Heart left ventricle (tissue), 16 donors: Measurements from ENCODE around the gene CLCNKA. TPM values are rescaled to one million over a fixed set of nuclear protein-coding genes. Genes with fewer than 3 reads are reported as not detected.
"Not testable (repeated sequence)": the region's sequence is repeated elsewhere in the genome, so short reads cannot be mapped to it uniquely, and the experiment has no call there.

Experiments
- ATAC-seq, 4 donors: fragments of 200-7000 bp; cut with Tn5 transposase; one replicate each; pipeline ENCODE4 v1.9.1; 2020 to 2022; ENCODE audit warnings: moderate library complexity in 4 of 4, mild to moderate bottlenecking in 3 of 4, moderate number of reproducible peaks in 1 of 4
- DNase-seq, 5 donors: peaks; one replicate each; pipeline ENCODE4 v3.0.0-alpha.2; 2020
- H3K27ac ChIP-seq, 12 donors: fragments of 200-600 bp; sonication (generic) in 4 of 12; one replicate each; pipeline versions ENCODE4 v1.5.0 to v1.8.0; 2016 to 2022; ENCODE audit warnings: mild to moderate bottlenecking in 2 of 12
- H3K27me3 ChIP-seq, 9 donors: fragments of 200-600 bp; sonication (generic) in 2 of 9; one replicate each; pipeline versions ENCODE4 v1.5.1 to v1.8.0; 2016 to 2022; ENCODE audit warnings: mild to moderate bottlenecking in 3 of 9
- H3K36me3 ChIP-seq, 9 donors: fragments of 200-600 bp; sonication (generic) in 2 of 9; one replicate each; pipeline versions ENCODE4 v1.5.0 to v1.8.0; 2018 to 2022; ENCODE audit warnings: mild to moderate bottlenecking in 2 of 9
- H3K4me1 ChIP-seq, 12 donors: fragments of 200-600 bp; sonication (generic) in 4 of 12; one replicate each; pipeline versions ENCODE4 v1.5.0 to v1.8.0; 2016 to 2022; ENCODE audit warnings: mild to moderate bottlenecking in 3 of 12
- H3K4me3 ChIP-seq, 12 donors: fragments of 200-600 bp; sonication (generic) in 4 of 12; one replicate each; pipeline versions ENCODE4 v1.5.0 to v1.8.0; 2017 to 2022; ENCODE audit warnings: mild to moderate bottlenecking in 9 of 12, moderate library complexity in 4 of 12
- H3K9me3 ChIP-seq, 12 donors: fragments of 200-600 bp; sonication (generic) in 4 of 12; one replicate each; pipeline versions ENCODE4 v1.5.0 to v1.8.0; 2016 to 2022; ENCODE audit warnings: mild to moderate bottlenecking in 1 of 12
- CTCF ChIP-seq, 12 donors: fragments of 200-600 bp; sonication (generic) in 4 of 12; IDR thresholded peaks; one replicate each; pipeline versions ENCODE4 v1.5.0 to v1.8.0; 2018 to 2022; ENCODE audit warnings: antibody characterized with exemption in 12 of 12, mild to moderate bottlenecking in 5 of 12
- POLR2A ChIP-seq, 2 donors: fragments of 450-650 bp; IDR thresholded peaks; one replicate each; pipeline ENCODE4 v1.6.1; 2017; ENCODE audit warnings: antibody characterized with exemption in 2 of 2, mild to moderate bottlenecking in 2 of 2, moderate library complexity in 2 of 2
- WGBS, 4 donors: extraction: QIAGEN DNeasy Blood & Tissue Kit in 2 of 4; methylation state at CpG; one replicate each; pipeline versions ENCODE4 v1.1.5 to v1.1.7; 2013 to 2018; 5-methylcytosine and 5-hydroxymethylcytosine counted together
- intact Hi-C, 10 donors: fragments of 100-400 bp; cut with DNase I; formaldehyde crosslinking; loops; one replicate each; pipeline versions ENCODE4 v1.11.1 to v1.14.2; 2022
- polyA plus RNA-seq, 2 donors: library from polyadenylated mRNA; stranded (reverse); fragments of 200-250 nt; gene quantifications; one replicate each; pipeline ENCODE4 v1.2.3, GENCODE V29; 2013
- total RNA-seq, 9 donors: library from RNA; depleted of rRNA in 2 of 9; stranded (reverse); fragments of >200 nt in 2 of 9; fragmentation: NEBNext Ultra II Directional in 3 of 9; extraction: Animal tissue kit (Norgen Biotek cat#: 25700) in 3 of 9; gene quantifications; one replicate each; pipeline versions ENCODE4 v1.1.0 to v1.2.4, GENCODE V29; 2016 to 2023
- donor health status: ischemic (EF 13 %, LVEDD 7.1; RV severe dilation, severe dysfunction).
- donor health status: healthy with polysubstance abuse.
- donor health status: DM: no; HTN: yes; CAD: no.
- donor health status: DM: no; HTN: no; CAD: no.
- donor health status: ischemic (EF 25% LVEDD 6.9; RV normal size, moderate dysfunction).
- donor health status: ischemic (EF 25% LVEDD 5.7; RV mildly dilated, moderate dysfunction).
- donor health status: healthy.
- donor health status: DM: yes; HTN: yes; CAD: no.
- donor health status: ischemic (EF 35%, LVEDD 5.7; RV mildly dilated, moderate dysfunction).
- donor health status: nonischemic (EF 11% LVEDD 7.7; RV severe dilation, severe dysfunction).
- donor health status: DM: yes; HTN: yes; CAD: no.
- donor health status: PGD.
- donor health status: ischemic (EF 29% LVEDD 5.4; RV normal size, mild dysfunction).
- donor health status: nonischemic (EF 23%, LVEDD 6.1; RV moderate dilation, normal function).

CLCNKA gene
- total and polyA plus RNA-seq, 11 donors, result 0.25 to 1.1 (median 0.53) TPM; not detected in 2

GRCh38 chr1:15998929-15999328 lies 22.9 kb upstream of the CLCNKA start:
- ATAC-seq (no peak), DNase-seq (no peak)
- no peaks in the 10 kb centered on the region for H3K27me3 ChIP-seq
- peaks cover 0 to under 1% (median 0%) of the 10 kb centered on the region in 12 donors for H3K4me1 ChIP-seq
- H3K27ac ChIP-seq, result no peak overlapping the region
- intact Hi-C loops, result loop anchor here in 1 of 10 donors (5.0 kb wide), 1 partner anchor 207 kb away; no protein-coding TSS in a partner anchor
- H3K4me3 ChIP-seq, result no peak overlapping the region
- TF ChIP-seq POLR2A (IDR thresholded peaks at IDR 0.05) (no peak), CTCF (IDR thresholded peaks at IDR 0.05) (no peak)
- 88 to 95% (median 94%) methylated on average over 11 of the region's 11 CpGs for WGBS, 4 donors
- no peaks in the 10 kb centered on the region for H3K9me3 ChIP-seq
- H3K36me3 ChIP-seq, result no peaks in the 10 kb centered on the region

- H3K4me3 ChIP-seq, intact Hi-C loops, ATAC-seq, H3K36me3 ChIP-seq, H3K4me1 ChIP-seq, DNase-seq, H3K27me3 ChIP-seq, H3K27ac ChIP-seq, H3K9me3 ChIP-seq: not testable (repeated sequence)
- WGBS, 4 donors, result 77 to 99% (median 90%) methylated on average over 10 of the region's 10 CpGs
Observed at GRCh38 chr1:16001274-16001673, 20.6 kb upstream of the CLCNKA start.

DNA sequence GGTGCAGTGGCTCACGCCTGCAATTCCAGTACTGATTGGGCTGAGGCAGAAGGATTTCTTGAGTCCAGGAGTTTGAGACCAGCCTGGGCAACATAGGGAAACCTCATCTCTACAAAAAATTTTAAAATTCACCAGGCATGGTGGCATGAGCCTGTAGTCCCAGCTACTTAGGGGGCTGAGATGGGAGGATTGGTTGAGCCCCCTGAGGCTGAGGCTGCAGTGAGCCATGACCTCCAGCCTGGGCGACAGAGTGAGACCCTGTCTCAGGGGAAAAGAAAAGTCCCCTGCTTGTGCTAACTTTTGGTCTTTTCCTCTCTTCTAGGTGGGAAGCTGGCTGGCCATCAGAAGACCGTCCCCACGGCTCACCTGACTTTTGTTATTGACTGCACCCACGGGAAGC lies 16.2 kb upstream of the CLCNKA start:
- H3K4me3 ChIP-seq, result no peak overlapping the region
- H3K27ac ChIP-seq, result no peak overlapping the region
- ATAC-seq, result no peak
- TF ChIP-seq POLR2A (IDR thresholded peaks at IDR 0.05) (no peak), CTCF (IDR thresholded peaks at IDR 0.05) (no peak)
- no peaks in the 10 kb centered on the region for H3K36me3 ChIP-seq
- intact Hi-C loops, result loop anchor here in 1 of 10 donors (5.0 kb wide), 1 partner anchor 52 kb away; no protein-coding TSS in a partner anchor
- H3K4me1 ChIP-seq, result peaks cover 0 to 5% (median 0%) of the 10 kb centered on the region in 12 donors
- no peak for DNase-seq
- no peaks in the 10 kb centered on the region for H3K9me3 ChIP-seq
- WGBS, 4 donors, result 83 to 90% (median 85%) methylated on average over 4 to 5 of the region's 5 CpGs
- no peaks in the 10 kb centered on the region for H3K27me3 ChIP-seq

DNA sequence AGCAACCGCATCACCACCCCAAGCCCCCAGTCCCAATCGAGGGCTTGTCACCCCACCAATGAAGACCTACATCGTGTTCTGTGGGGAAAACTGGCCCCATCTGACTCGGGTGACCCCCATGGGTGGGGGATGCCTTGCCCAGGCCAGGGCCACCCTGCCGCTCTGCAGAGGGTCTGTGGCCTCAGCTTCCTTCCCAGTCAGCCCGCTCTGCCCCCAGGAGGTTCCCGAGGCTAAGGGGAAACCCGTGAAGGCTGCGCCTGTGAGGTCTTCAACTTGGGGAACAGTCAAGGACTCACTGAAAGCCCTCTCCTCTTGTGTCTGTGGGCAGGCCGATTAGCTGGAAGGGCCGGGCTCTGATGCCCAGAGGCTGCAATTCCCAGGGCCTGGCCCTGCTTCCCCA lies 15.8 kb upstream of the CLCNKA start:
- Histone ChIP-seq H3K36me3 (no peaks in the 10 kb centered on the region), H3K27me3 (no peaks in the 10 kb centered on the region), H3K9me3 (no peaks in the 10 kb centered on the region), H3K4me3 (no peak overlapping the region), H3K4me1 (peaks cover 0 to 5% (median 0%) of the 10 kb centered on the region in 12 donors), H3K27ac (no peak overlapping the region)
- no peak for TF ChIP-seq POLR2A (IDR thresholded peaks at IDR 0.05)
- no peak for TF ChIP-seq CTCF (IDR thresholded peaks at IDR 0.05)
- ATAC-seq (no peak), DNase-seq (no peak)
- WGBS, 4 donors, result 85 to 100% (median 94%) methylated on average over 1 to 11 of the region's 11 CpGs
- intact Hi-C loops, result loop anchor here in 2 of 10 donors (1.0 to 5.0 kb wide), 2 partner anchors 49 to 51 kb away; no protein-coding TSS in a partner anchor
